Measurements from ENCODE around the gene TNC. TPM values are rescaled to one million over a fixed set of nuclear protein-coding genes. Genes with fewer than 3 reads are reported as not detected.

Gene TNC
- 0.58 to 1.1 TPM (median 1.1 TPM) in 5 replicates for total RNA-seq (2022; extraction: Qiagen RNA extraction)

DNA sequence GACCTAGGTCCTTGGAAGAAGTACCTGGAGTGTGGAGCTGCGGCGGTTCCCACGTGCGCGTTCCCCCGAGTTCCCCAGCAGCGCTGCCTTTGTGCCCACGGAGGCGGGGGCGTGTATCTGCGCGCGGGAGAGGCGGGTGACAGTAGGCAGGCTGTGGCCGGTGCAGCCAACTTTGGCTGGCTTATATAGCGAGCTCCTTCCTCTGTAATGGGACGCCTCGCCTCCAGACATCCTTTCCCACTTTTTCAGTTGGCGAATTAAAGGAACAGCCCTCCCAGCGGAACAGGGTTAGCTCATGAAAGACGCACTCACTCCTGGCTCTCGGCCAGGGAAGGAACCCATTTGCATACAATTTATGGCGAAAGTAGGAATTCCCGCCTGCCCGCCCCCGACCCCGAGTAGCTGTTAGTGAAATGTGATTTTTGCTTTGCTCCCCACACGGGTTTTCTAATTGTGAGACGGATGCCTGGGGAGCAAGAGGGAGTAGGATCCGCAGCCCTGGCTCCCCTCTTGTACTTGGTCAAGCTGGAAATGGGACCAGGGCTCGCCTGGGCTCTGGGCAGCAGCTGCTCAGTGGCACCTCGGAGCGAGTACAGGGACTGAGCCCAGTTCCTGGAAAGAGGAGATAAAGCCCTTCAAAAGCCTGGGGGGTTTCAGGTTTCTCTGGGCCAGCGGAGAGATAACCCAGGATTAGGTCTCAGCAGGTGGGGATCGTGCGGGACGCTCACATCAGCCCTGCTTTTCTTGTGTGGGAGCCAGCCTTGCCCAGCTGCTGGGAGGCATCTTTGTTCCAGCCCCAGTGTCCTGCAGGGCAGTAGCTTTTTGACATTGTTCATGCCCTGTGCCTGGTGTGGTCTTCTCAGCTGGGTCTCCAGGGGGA is at the start of gene TNC:
Gene TNC (minus strand): TSS at position 159 of the 880 bp plus-strand sequence. CDS start 27,139 bp downstream, outside the sequence.

Other genes starting within 250 kb of the TNC start
- gene TNFSF8, start 187.6 kb downstream of the TNC start, total RNA-seq (2022; extraction: Qiagen RNA extraction), result not detected in 5 replicates

All from A549 treated with dexamethasone at 1 μM for 4 hours (cell line).